HFFc6 (cell line): ENCODE data around the gene FAM53A. TPM values are rescaled to one million over a fixed set of nuclear protein-coding genes. Genes with fewer than 3 reads are reported as not detected.

Experiments
- DNase-seq: peaks from one replicate; pipeline ENCODE4 v3.0.0-alpha.2; 2018
- H3K27ac Mint-ChIP-seq: 2 replicates; pipeline ENCODE4 v1.8.0; 2020; ENCODE audit warnings: mild to moderate bottlenecking, mixed read lengths
- H3K27me3 Mint-ChIP-seq: 2 replicates; pipeline ENCODE4 v1.8.0; 2021; ENCODE audit warnings: mild to moderate bottlenecking, moderate library complexity, mixed read lengths; ENCODE audit not compliant: insufficient read depth
- H3K36me3 Mint-ChIP-seq: 2 replicates; pipeline ENCODE4 v1.8.0; 2021; ENCODE audit warnings: low read depth, mixed read lengths
- H3K4me1 Mint-ChIP-seq: 2 replicates; pipeline ENCODE4 v1.8.0; 2020; ENCODE audit warnings: low read depth, mixed read lengths
- H3K4me3 Mint-ChIP-seq: 2 replicates; pipeline ENCODE4 v1.8.0; 2020; ENCODE audit warnings: mild to moderate bottlenecking, moderate library complexity, mixed read lengths
- H3K9me3 Mint-ChIP-seq: 2 replicates; pipeline ENCODE4 v1.8.0; 2020; ENCODE audit warnings: mild to moderate bottlenecking, mixed read lengths
- CTCF ChIP-seq: fragments of 200-600 bp; sonication (generic); IDR thresholded peaks from 2 replicates; pipeline ENCODE4 v1.5.0; 2021; ENCODE audit warnings: antibody characterized with exemption, mild to moderate bottlenecking
- total RNA-seq, 6 experiments: library from RNA; stranded (reverse); fragmentation: NEBNext Ultra II Directional; extraction: Animal tissue kit (Norgen Biotek cat#: 25700); gene quantifications; 2 replicates in 1 of 6; 3 replicates in 5 of 6; pipeline ENCODE4 v1.2.3, GENCODE V29; 2021

Gene FAM53A
- total RNA-seq, 6 experiments from 2014 or later: 2.3 to 3.2 (median 2.7) TPM

- no peak overlapping the region for H3K4me3 Mint-ChIP-seq
- H3K9me3 Mint-ChIP-seq: peaks cover 4% of the 10 kb centered on the region; the same call in 1 of the 2 replicates
- DNase-seq: no peak
- H3K27me3 Mint-ChIP-seq: no peaks in the 10 kb centered on the region; the same call in 1 of the 2 replicates
- H3K36me3 Mint-ChIP-seq: no peaks in the 10 kb centered on the region; the same call in 1 of the 2 replicates
- no peaks in the 10 kb centered on the region for H3K4me1 Mint-ChIP-seq
- TF ChIP-seq CTCF: no peak
- H3K27ac Mint-ChIP-seq: no peak overlapping the region
Observed at GRCh38 chr4:1631136-1631535, 53.0 kb downstream of the FAM53A start.

- DNase-seq: no peak
- no peaks in the 10 kb centered on the region for H3K4me1 Mint-ChIP-seq
- no peak for TF ChIP-seq CTCF
- H3K36me3 Mint-ChIP-seq: no peaks in the 10 kb centered on the region
- H3K4me3 Mint-ChIP-seq: no peak overlapping the region
- peaks cover under 1% of the 10 kb centered on the region; the same call in 1 of the 2 replicates for H3K9me3 Mint-ChIP-seq
- H3K27ac Mint-ChIP-seq: no peak overlapping the region
- no peaks in the 10 kb centered on the region; the same call in 1 of the 2 replicates for H3K27me3 Mint-ChIP-seq
Observed at GRCh38 chr4:1630266-1630665, 53.8 kb downstream of the FAM53A start.

GRCh38 chr4:1629699-1630083, 54.4 kb downstream of the FAM53A start:
- Mint-ChIP-seq H3K36me3 (no peaks in the 10 kb centered on the region), H3K9me3 (peaks cover under 1% of the 10 kb centered on the region), H3K27me3 (no peaks in the 10 kb centered on the region; the same call in 1 of the 2 replicates), H3K4me3 (no peak overlapping the region), H3K27ac (no peak overlapping the region), H3K4me1 (no peaks in the 10 kb centered on the region)
- no peak for DNase-seq
- TF ChIP-seq CTCF: no peak

GRCh38 chr4:1628892-1629698, 55.0 kb downstream of the FAM53A start:
- Mint-ChIP-seq H3K27ac (no peak overlapping the region), H3K36me3 (no peaks in the 10 kb centered on the region), H3K4me3 (no peak overlapping the region), H3K9me3 (peaks cover 6% of the 10 kb centered on the region), H3K27me3 (no peaks in the 10 kb centered on the region; the same call in 1 of the 2 replicates), H3K4me1 (no peaks in the 10 kb centered on the region)
- DNase-seq: peak; percentile 22
- TF ChIP-seq CTCF: peak; percentile 98

GRCh38 chr4:1627417-1628313, 56.4 kb downstream of the FAM53A start:
- DNase-seq: no peak
- H3K27me3 Mint-ChIP-seq: no peaks in the 10 kb centered on the region; the same call in 1 of the 2 replicates
- H3K36me3 Mint-ChIP-seq: no peaks in the 10 kb centered on the region
- TF ChIP-seq CTCF: no peak
- H3K4me3 Mint-ChIP-seq: no peak overlapping the region
- no peaks in the 10 kb centered on the region for H3K4me1 Mint-ChIP-seq
- no peak overlapping the region for H3K27ac Mint-ChIP-seq
- peaks cover 8% of the 10 kb centered on the region for H3K9me3 Mint-ChIP-seq
